ENCODE measurements around the gene ULK4. TPM values are rescaled to one million over a fixed set of nuclear protein-coding genes. Genes with fewer than 3 reads are reported as not detected.
"Not testable (repeated sequence)": the region's sequence is repeated elsewhere in the genome, so short reads cannot be mapped to it uniquely, and the experiment has no call there.

ULK4 gene
- total RNA-seq, 4 donors from 2014 or later: 13.3 to 23.4 (median 17.9) TPM

- Histone ChIP-seq H3K27me3 (no peaks in the 10 kb centered on the region), H3K4me1 (peaks cover 0 to 14% (median 0%) of the 10 kb centered on the region in 4 donors), H3K36me3 (no peaks in the 10 kb centered on the region), H3K27ac (no peak overlapping the region), H3K9me3 (no peaks in the 10 kb centered on the region), H3K4me3 (no peak overlapping the region)
- no peak for TF ChIP-seq EP300 (IDR thresholded peaks at IDR 0.05)
- no peak for TF ChIP-seq CTCF (IDR thresholded peaks at IDR 0.05)
- DNase-seq (ENCODE audit: low spot score in 2 of 2): no peak
Measured at GRCh38 chr3:41711651-41712050, 250.3 kb downstream of the ULK4 start.

DNA sequence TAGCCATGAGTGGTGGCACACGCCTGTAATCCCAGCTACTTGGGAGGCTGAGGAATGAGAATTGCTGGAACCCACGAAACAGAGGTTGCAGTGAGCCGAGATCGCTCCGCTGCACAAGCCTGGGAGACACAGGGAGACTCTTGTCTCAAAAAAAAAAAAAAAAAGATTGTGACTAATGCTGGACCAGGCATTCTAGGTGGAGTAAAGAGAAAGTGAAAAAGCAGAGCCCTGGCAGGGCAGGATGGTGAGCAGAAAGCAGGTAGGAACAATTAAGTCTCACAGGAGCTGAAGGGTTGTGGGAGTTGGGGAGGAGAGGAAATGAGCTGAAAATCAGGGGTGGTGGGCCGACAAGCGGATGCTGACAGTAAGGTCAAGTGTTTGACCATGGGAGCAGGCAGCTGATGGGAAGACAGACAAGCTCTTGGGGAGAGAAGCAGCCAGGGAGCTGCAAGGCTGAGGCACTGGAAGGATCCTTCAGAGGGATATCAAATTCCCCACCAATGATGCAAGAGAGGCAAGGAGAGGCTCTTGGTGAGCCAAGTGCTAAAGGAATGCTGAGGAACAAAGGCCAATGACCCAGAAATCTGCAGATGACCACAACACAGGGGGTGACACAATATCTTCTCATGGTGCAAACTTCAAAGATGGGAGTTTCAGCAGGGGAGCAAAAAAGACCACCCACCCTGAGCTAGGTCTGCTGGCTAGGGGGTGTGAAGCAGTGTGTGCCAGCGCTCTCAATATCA lies 251.1 kb downstream of the ULK4 start:
- DNase-seq (ENCODE audit: low spot score in 2 of 2): no peak
- H3K36me3 ChIP-seq: no peaks in the 10 kb centered on the region
- H3K27ac ChIP-seq: peak overlapping the region in 1 of 4 donors; percentile 22
- peaks cover 0 to 14% (median 0%) of the 10 kb centered on the region in 4 donors for H3K4me1 ChIP-seq
- TF ChIP-seq POLR2A (IDR thresholded peaks at IDR 0.05) (no peak), EP300 (IDR thresholded peaks at IDR 0.05) (peak in 1 of 2 donors; percentile 49), CTCF (IDR thresholded peaks at IDR 0.05) (no peak)
- no peaks in the 10 kb centered on the region for H3K27me3 ChIP-seq
- no peak overlapping the region for H3K4me3 ChIP-seq
- no peaks in the 10 kb centered on the region for H3K9me3 ChIP-seq
- 87 to 92% methylated on average over 8 of the region's 8 CpGs for WGBS, 2 donors

- not testable (repeated sequence) for H3K27me3 ChIP-seq
Measured at GRCh38 chr3:41709213-41709612, 252.7 kb downstream of the ULK4 start.

DNA sequence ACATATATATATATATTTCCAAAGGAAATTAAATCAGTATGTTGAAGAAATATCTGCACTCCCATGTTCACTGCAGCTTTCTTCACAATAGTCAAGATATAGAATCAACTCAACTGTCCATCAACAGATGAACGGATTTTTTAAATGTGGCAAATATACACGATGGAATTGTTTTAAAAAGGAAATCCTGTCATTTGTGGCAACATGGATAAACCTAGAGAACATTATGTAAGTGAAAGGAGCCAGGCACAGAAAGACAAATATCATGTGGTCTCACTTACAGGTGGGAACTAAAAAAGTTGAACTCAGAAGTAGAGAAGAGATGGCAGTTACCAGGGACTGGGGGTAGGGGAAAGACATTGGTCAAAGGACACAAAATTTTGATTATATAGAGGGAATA lies 253.7 kb downstream of the ULK4 start:
- H3K36me3 ChIP-seq: no peaks in the 10 kb centered on the region
- no peak overlapping the region for H3K27ac ChIP-seq
- 81 to 83% methylated on average over 2 of the region's 2 CpGs for WGBS, 2 donors
- DNase-seq (ENCODE audit: low spot score in 2 of 2): no peak
- no peaks in the 10 kb centered on the region for H3K27me3 ChIP-seq
- H3K9me3 ChIP-seq: no peaks in the 10 kb centered on the region
- TF ChIP-seq POLR2A (IDR thresholded peaks at IDR 0.05): no peak
- peaks cover 0 to 14% (median 0%) of the 10 kb centered on the region in 4 donors for H3K4me1 ChIP-seq
- H3K4me3 ChIP-seq: no peak overlapping the region

More at GRCh38 chr3:41709213-41709612, 252.7 kb downstream of the ULK4 start:
- not testable (repeated sequence) for H3K36me3 ChIP-seq; H3K27ac ChIP-seq; H3K9me3 ChIP-seq; H3K4me3 ChIP-seq; DNase-seq (ENCODE audit: low spot score in 2 of 2)
- WGBS, 2 donors: 96% methylated on average over 8 of the region's 8 CpGs
- H3K4me1 ChIP-seq: peaks cover 0 to 14% (median 0%) of the 10 kb centered on the region in 4 donors

DNA sequence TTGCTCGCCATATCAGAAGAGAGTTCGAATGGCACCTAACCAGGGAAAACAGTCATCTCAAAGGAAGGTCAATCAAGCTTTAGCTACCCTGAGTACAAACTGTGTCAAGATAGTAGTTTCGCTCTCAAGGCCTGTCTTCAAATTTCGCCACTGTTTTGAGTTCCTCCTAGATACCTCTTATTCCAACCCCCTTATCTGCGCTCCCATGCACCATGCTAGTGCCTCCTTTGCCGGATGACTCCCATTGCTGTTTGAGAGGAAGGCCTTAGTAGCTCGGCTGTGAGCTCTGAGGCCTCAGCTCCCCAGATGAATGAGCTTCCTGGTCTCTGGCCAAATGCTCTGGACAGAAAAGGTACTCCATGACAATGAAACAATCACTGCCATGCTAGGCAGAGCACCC lies 256.0 kb downstream of the ULK4 start:
- no peak overlapping the region for H3K27ac ChIP-seq
- 95 to 97% methylated on average over 7 of the region's 7 CpGs for WGBS, 2 donors
- no peaks in the 10 kb centered on the region for H3K9me3 ChIP-seq
- H3K36me3 ChIP-seq: no peaks in the 10 kb centered on the region
- no peaks in the 10 kb centered on the region for H3K27me3 ChIP-seq
- no peak overlapping the region for H3K4me3 ChIP-seq
- no peak for DNase-seq (ENCODE audit: low spot score in 2 of 2)
- H3K4me1 ChIP-seq: peaks cover 0 to 4% (median 0%) of the 10 kb centered on the region in 4 donors
- TF ChIP-seq CTCF (IDR thresholded peaks at IDR 0.05): no peak
- no peak for TF ChIP-seq EP300 (IDR thresholded peaks at IDR 0.05)
- no peak for TF ChIP-seq POLR2A (IDR thresholded peaks at IDR 0.05)

DNA sequence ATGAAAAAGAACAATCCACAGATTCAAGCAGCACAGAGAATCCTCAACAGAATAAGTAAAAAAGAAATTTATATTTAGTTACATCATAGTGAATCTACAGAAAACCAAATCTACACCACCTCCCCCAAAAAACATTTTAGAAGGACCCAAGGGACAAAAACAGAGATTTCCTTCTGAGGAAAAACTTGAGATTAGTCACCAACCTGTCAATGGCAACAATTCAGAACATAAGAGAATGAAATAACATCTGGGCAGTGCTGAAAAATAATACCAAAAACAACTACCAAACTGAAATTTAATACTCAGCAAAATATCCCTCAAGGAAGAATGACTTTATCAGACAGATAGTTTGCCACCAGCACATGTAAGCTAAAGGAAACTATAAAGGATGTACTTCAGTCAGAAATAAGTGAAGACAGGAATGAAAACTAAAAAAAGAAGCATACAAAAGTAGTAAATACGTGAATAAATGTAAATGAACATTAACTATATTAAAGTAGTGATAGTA lies 260.7 kb downstream of the ULK4 start:
- TF ChIP-seq EP300 (IDR thresholded peaks at IDR 0.05) (no peak), POLR2A (IDR thresholded peaks at IDR 0.05) (no peak), CTCF (IDR thresholded peaks at IDR 0.05) (no peak)
- Histone ChIP-seq H3K4me3 (no peak overlapping the region), H3K4me1 (no peaks in the 10 kb centered on the region), H3K27me3 (no peaks in the 10 kb centered on the region), H3K27ac (no peak overlapping the region), H3K36me3 (no peaks in the 10 kb centered on the region), H3K9me3 (no peaks in the 10 kb centered on the region)
- WGBS, 2 donors: 83% methylated on average over 1 of the region's 1 CpG
- DNase-seq (ENCODE audit: low spot score in 2 of 2): no peak

Data from tibial nerve (tissue), 4 donors.